Stimulated activated CD4-positive, alpha-beta T cell treated with anti-CD3 and anti-CD28 coated beads, Interleukin-12 subunit alpha, Interleukin-12 subunit beta, amount 100 ng/mL, for 4 hours (primary cell): ENCODE results near the gene CEP192.
"Not testable (repeated sequence)": the region's sequence is repeated elsewhere in the genome, so short reads cannot be mapped to it uniquely, and the experiment has no call there.

Experiments
- DNase-seq: peaks from one replicate; pipeline ENCODE4 v3.0.0-alpha.2; 2020

The CEP192 gene

GRCh38 chr18:12990967-12991820 lies at the start of gene CEP192:
CEP192 (plus strand) TSS chr18:12991362; CDS start chr18:12999425, 8,063 bp downstream.
- DNase-seq, result peak; percentile 94

GRCh38 chr18:12943215-12943614 lies 47.9 kb upstream of the CEP192 start:
- no peak for DNase-seq

- no peak for DNase-seq
Measured at GRCh38 chr18:12944709-12945108, 46.5 kb upstream of the CEP192 start.

GRCh38 chr18:12946549-12947284 lies 44.4 kb upstream of the CEP192 start:
- no peak for DNase-seq

DNA sequence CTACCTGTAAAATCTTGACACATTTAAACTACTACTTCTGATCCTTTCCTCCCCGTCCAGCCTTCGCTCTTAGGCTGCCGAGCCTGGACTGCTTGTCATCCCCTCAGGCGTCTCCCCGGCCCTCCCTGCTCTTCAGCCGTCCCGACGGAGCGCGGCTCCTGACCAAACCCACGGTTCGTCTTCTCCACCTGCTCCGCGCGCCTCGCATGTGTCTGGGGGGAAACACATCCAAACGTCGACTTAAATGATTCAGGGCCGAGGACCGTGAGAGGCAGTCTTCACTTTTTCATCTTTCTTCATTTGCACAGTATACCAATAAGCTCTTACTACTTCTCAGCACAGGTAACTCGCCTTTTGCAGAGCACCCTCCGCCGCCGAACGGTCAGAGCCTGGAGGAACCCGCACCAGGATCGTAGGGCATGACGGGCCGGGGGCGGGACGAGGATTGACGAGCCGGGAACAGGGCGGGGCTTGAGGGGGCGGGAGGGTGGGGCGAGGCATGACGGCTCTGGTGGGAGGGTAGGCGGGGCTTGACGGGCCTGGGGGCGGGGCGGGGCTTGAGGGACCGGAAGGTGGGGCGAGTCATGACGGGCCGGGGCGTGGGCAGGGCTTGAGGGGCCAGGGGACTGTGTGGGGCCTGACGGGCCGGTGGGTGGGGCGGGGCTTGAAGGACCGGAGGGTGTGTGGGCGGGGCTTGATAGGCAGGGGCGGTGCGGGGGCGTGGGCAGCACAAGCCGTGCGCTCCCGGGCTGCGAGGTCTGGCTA lies 43.7 kb upstream of the CEP192 start, which contains the start of gene SEH1L:
Gene SEH1L (plus strand): TSS at position 727 of the 765 bp plus-strand sequence. CDS start 111 bp downstream, outside the sequence.
- peak; percentile 100 for DNase-seq

GRCh38 chr18:12948050-12948804 lies 42.9 kb upstream of the CEP192 start:
- peak; percentile 98 for DNase-seq

- DNase-seq, result no peak
Measured at GRCh38 chr18:12958478-12958877, 32.7 kb upstream of the CEP192 start.

- no peak for DNase-seq
Measured at GRCh38 chr18:12960395-12960794, 30.8 kb upstream of the CEP192 start.

DNA sequence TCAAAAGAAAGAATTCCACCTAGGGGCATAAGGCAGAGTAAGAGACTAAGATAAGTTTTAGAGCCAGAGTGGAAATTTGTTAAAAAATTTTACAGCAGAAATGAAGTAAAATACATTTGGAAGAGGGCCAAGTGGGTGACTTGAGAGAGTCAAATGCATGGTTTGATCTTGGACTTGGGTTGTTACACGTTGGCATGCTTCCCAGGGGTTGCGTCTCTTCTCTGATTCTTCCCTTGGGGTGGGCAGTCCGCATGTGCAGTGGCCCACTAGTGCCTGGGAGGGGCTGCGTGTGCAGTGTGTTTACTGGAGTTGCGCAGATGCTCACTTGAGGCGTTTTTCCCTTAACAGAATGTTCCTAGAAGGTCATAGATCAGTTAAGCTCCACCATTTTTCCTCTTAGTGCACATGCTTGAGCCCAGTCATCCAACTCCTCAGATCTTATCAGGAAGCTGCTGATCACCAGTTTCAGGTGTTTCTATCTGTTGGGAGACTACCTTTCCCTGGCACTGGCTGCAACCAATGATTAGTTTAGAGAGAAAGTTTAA lies 30.2 kb upstream of the CEP192 start:
- no peak for DNase-seq

- DNase-seq, result no peak
Measured at GRCh38 chr18:12963069-12963468, 28.1 kb upstream of the CEP192 start.

GRCh38 chr18:12968115-12968514 lies 23.0 kb upstream of the CEP192 start:
- no peak for DNase-seq

- DNase-seq, result no peak
Measured at GRCh38 chr18:12968619-12969018, 22.5 kb upstream of the CEP192 start.

GRCh38 chr18:12973562-12974213 lies 17.5 kb upstream of the CEP192 start:
- no peak for DNase-seq

DNA sequence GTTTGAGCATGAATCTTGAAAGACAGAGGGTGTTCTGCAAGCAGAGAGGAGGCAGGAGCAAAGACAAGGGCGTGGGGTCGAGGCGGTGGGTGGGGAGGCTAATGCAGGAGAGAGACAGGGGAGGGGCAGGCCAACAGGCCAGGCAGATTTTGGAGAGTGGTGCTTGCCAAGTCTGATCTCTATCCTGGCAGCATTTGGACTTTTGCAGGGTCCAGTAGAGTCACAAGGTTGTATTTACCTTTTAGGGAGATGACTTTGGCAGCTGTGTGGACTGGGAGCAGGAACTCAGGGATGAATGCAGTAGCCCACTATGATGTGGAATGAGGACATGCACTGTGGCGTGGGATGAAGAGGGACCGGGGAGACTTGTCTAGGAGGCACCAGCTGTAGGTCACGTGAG lies 15.7 kb upstream of the CEP192 start:
- DNase-seq, result no peak

GRCh38 chr18:12976305-12976704 lies 14.9 kb upstream of the CEP192 start:
- DNase-seq, result no peak

DNA sequence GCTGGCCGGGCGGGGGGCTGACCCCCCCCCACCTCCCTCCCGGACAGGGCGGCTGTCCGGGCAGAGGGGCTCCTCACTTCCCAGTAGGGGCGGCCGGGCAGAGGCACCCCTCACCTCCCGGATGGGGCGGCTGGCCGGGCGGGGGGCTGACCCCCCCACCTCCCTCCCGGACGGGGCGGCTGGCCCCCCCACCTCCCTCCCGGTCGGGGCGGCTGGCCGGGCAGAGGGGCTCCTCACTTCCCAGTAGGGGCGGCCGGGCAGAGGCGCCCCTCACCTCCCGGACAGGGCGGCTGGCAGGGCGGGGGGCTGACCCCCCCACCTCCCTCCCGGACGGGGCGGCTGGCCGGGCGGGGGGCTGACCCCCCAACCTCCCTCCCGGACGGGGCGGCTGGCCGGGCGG lies 11.1 kb upstream of the CEP192 start:
- not testable (repeated sequence) for DNase-seq

DNA sequence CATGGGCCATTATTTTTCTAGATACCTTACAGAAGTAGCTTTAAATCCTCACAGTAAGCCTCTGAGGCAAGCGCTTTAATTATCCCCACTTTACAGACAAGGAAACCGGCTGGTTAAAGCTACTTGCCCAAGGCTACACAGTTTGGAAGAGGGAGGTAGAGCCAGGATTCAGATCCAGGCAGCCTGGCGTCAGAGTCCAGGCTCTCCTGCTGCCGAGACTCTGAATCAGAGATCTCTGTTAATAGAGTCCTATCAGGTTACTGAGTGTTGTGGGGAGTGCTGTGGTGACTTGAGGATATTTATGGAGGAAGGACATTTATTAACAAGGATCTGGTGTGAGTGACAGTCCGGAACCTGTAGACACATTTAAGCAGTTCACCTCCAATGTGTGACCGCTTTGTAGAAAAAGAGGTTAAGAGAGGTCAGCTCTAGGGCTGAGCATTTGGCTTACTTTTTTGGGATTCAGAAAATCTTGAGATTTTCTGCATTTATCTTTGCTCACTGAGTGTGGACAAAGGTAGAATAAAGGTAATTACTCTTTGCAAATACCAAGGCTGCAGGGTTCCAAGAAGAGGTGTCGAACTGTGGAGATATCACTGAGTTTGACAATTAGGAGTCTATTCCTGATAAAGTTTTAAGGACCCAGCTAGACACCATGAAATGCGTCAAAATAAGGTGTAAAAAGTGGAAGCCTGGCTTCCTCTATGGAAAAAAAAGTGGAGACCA lies 1.6 kb upstream of the CEP192 start:
- no peak for DNase-seq

GRCh38 chr18:12990123-12990475 lies 1.1 kb upstream of the CEP192 start:
- no peak for DNase-seq

DNA sequence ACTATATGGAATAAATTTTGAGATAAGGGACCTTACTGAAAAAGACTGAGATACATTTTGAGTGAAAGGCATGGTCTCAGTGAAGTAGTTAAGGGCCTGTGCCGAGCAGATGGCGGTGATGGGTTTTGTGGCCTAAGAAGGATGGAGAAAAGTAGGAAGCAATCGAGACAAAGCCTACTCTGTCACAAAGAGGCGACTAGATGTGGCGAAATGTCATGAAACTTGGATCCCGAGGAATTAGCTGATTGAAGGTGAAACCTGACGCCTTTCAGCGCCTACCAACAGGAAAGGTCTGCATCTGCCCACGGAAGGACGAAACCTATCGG lies 558 bp upstream of the CEP192 start:
- no peak for DNase-seq

- no peak for DNase-seq
Measured at GRCh38 chr18:12991821-12992179, 638 bp downstream of the CEP192 start.

GRCh38 chr18:12993439-12993838 lies 2.3 kb downstream of the CEP192 start:
- DNase-seq, result no peak
